Right lobe of liver (tissue), 4 donors: ENCODE measurements around the gene RPTOR.

Experiments used
- CTCF ChIP-seq, 4 donors: fragments of 200-600 bp in 3 of 4; fragments of 450-650 bp in 1 of 4; IDR thresholded peaks; one replicate each; pipeline versions ENCODE4 v1.5.1 to v1.8.0; 2016 to 2022; ENCODE audit warnings: antibody characterized with exemption in 4 of 4, mild to moderate bottlenecking in 2 of 4
- POLR2A ChIP-seq: fragments of 450-650 bp; IDR thresholded peaks from one replicate; pipeline ENCODE4 v1.6.1; 2017; ENCODE audit warnings: antibody characterized with exemption, mild to moderate bottlenecking
- donor health status: DM: no; HTN: no; CAD: no.
- donor health status: DM: no; HTN: no; CAD: no.
- donor health status: DM: no; HTN: yes; CAD: no.

- TF ChIP-seq CTCF (IDR thresholded peaks at IDR 0.05) = no peak
- TF ChIP-seq POLR2A = no peak
These were observed 32.4 kb upstream of the RPTOR start for GRCh38 chr17:80512233-80512632.
